ENCODE data around the gene CMAS.
A peak's percentile ranks its signal among the peaks of the same experiment; 100 is the strongest.
"Not testable (repeated sequence)": the region's sequence is repeated elsewhere in the genome, so short reads cannot be mapped to it uniquely, and the experiment has no call there.

Gene CMAS

DNA sequence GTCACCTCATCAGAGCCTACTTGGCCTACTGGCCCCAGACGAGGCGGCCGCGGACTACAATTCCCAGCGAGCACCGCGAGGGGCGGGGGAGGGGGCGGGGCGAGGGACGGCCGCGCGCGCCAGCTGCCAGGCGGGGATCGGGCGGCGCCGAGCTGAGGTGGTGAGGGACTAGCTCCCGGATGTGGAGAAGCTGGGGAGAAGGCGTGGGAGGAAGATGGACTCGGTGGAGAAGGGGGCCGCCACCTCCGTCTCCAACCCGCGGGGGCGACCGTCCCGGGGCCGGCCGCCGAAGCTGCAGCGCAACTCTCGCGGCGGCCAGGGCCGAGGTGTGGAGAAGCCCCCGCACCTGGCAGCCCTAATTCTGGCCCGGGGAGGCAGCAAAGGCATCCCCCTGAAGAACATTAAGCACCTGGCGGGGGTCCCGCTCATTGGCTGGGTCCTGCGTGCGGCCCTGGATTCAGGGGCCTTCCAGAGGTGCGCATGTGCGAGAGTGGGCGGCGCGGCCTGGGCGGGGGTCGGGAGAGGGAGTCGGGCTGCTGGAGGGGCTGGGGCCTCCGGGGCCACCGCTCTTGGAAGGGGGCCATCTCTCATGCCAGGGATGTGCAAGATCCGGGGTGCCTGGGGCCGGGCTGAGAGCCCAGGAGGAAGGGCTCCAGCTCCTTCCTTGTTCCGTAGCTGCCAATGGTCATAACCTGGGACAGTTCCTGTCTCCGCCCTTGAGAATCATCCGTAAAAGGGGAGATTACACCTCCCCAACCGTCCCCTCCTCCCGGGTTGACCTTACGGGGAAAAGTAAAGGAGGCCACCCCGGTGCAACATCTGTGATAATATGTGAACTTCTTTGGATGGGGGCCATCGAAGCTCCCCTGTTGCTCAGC, at the start of gene CMAS:
CMAS (plus strand) TSS at position 129 of the 878 bp plus-strand sequence; CDS start at position 215, 86 bp downstream.
- DNase-seq (ENCODE audit: low read depth): peak; percentile 71

DNA sequence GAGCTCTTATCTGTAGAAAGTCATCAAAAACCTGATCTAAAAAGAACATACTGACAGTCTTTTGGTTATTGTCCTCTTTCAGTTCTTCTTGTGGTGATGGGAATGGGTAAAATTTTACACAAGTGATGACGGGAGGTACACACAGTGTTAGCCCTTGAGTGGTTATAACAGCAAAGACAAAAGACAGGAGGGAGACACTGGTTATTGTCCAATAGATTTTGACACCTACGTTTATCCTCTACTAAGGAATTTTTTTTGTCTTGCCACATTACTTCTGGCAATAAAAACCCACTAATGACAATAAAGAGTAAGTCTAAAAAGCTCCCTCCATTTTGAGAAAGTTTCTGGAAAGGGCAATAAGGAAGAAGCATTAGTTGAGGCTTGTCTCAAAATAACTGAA, 47.7 kb upstream of the CMAS start:
- no peak for DNase-seq (ENCODE audit: low read depth)

DNA sequence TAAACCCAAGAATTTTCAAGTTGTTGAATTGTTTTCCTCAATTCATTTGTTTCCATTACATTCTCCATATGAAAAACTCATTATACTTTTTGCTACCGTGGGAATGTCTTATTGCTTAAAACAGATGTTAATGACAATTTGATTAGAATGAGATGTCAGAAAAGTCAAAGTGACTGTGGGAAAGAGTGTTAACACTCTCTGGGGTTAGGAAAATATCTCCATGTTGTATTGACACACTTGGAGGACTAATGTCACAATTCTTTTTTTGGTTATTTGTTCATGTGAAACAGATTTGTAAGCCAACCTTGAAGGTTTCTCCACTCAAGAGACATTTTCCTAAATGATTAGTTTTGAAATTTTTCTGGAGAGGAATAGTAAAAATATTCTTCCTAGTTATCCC, 47.2 kb upstream of the CMAS start:
- no peak for DNase-seq (ENCODE audit: low read depth)

DNA sequence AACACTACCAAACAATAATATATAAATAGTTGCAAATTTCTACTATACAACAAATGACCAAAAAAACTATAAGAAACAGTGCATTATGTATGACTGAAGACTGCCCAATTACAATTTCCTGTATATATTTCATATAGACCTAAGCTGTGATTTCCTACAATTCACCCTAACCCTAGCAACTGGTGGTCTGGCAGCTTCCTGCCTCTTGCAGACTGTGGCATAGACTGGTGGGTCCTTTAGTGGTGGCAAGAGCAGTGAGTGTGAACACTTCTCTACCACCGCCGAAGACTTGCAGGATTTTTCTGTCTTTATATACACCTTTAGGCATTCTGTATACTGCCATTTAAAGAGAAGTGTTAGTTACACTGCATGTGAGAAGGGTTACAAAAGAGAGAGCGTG, 43.6 kb upstream of the CMAS start:
- no peak for DNase-seq (ENCODE audit: low read depth)

DNA sequence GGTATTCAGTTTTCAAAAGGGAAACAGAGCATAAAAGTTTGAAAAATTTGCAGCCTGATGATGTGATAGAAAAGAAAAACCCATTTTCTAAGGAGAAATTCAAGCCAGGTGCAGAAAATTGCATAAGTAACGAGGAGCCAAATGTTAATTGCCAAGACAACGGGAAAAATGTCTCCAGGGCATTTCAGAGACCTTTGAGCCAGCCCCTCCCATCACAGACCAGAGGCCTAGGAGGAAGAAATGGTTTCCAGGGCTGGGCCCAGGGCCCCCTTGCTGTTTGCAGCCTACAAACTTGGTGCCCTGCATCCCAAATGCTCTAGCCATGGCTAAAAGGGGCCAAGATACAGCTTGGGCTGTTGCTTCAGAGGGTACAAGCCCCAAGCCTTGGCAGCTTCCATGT, 38.2 kb upstream of the CMAS start:
- DNase-seq (ENCODE audit: low read depth): not testable (repeated sequence)

DNA sequence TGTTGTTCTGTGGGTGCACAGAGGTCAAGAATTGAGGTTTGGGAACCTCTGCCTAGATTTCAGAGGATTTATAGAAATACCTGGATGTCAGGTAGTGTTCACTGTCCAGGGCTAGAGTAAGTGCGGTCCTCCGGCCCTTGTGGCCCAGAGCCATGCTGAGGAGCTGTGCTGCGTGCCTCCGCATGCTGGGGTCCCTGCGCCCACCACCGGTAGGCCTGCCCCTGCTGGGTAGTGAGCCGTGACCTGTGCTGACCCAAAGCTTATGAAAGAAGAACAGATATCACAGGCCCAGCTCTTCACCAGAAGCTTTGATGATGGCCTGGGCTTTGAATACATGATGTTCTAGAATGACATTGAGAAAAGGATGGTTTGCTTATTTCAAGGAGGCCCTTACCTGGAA, 37.8 kb upstream of the CMAS start:
- no peak for DNase-seq (ENCODE audit: low read depth)

DNA sequence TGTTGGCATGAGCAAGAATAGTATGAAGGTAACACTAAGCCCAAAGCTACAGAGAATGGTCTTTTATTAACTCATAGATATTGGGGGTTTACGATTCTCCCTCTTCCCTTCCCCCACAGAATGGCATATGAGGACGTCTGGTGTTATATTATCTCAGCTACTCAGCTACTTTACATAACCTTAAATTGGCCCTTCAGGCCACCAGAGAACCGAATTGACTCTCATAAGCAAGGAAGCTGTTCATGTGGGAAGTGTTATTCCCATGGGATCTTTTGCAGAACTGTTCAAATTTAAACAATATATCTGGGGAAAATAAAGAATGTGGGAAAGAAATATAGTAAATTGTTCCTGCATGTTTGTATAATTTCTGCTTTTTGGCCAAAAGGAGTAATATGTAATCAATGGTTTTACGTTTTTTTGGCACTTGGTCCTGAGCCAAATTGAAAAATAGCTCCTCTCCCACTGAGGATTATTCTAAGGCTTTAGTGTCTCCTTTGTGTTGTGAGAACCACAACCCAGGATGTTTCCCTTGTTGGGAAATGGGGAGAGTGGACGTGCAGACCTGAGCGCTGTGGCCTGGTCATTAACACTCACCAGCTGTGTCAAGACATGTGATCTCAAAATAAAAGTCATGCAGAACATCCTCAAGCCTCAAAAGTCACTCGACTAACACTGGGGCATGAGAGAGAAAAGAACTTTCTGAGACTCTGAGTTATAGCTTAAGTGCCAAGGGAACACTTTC, 31.8 kb upstream of the CMAS start:
- no peak for DNase-seq (ENCODE audit: low read depth)

DNA sequence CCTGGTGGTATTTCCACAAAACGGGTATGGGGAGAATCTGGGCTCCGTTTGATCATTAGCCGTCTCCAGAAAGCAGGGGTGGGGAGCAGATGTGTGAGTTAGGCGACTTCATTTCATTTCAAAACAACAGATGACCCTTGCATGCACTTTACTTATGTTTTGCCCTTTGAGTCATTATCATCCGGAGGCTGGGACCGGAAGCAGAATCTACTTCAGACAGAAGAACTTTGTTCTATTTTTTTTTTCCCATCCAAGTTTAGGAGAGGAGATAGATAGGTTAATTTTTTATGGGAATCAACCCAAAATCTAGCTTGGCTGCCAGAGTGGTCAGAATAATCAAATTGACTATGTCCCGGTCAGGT, 31.3 kb upstream of the CMAS start:
- no peak for DNase-seq (ENCODE audit: low read depth)

DNA sequence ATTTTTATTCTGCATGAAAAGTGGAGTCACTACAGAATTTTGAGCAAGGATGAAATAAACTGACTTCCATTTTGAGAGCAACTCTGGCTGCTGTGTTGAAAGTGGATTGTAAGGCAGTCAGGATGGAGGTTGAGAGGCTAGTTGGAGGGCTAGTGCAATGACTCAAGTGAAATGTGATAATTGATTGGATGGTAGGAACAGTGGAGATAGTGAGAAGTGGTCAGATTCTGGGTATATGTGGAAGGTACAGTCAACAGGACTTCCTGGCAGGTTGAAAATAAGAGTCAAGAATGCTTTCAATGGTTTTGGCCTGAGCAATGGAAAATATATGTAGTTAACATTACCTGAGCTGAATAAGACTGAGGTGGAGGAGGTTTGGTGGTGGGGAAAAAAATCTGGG, 29.0 kb upstream of the CMAS start:
- DNase-seq (ENCODE audit: low read depth): no peak

DNA sequence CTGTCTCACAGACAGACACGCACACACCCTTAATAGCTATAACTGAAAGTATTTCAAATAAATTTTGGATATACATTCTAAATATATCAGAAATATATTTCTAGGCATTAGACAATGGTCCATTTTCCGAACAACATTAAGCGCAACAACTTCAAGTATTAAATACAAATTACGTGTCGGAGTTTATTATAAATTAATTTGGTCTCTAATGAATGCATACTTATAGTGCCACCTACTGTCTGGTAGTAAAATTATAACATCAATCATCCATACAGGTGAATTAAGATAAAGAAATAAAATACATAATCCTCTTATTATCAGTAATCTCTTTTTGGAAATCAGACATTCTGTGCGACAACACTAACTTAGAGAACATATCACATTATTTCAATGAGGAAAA, 27.2 kb upstream of the CMAS start:
- no peak for DNase-seq (ENCODE audit: low read depth)

DNA sequence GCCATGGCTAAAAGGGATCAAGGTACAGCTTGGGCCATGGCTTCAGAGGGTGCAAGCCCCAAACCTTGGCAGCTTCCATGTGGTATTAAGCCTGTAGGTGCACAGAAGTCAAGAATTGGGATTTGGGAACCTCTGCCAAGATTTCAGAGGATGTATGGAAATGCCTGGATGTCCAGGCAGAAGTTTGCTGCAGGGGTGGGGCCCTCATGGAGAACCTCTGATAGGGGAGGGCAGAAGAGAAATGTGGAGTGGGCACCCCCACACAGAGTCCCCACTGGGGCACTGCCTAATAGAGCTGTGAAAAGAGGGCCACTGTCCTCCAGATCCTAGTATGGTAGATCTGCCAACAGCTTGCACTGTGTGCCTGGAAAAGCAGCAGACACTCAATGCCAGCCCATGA, 22.5 kb upstream of the CMAS start:
- not testable (repeated sequence) for DNase-seq (ENCODE audit: low read depth)

DNA sequence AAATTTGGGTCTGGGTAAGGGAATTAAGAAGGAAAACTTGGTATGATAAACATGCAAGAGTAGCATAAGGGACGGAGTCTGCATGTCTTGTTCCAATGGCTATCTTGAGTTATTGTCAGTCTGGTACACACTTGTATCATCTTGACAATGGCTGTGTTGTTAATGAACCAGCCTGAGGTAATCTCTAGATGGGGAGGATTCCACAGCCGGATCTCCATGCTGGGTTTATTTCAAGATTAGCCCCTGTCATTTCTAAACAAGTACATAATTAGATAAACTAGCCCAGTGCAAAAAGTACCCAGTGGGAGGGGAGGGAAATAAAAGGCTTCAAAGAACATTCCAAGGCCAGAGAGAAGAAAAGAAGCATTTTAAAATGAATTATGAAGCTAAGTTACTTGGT, 16.5 kb upstream of the CMAS start:
- DNase-seq (ENCODE audit: low read depth): no peak

DNA sequence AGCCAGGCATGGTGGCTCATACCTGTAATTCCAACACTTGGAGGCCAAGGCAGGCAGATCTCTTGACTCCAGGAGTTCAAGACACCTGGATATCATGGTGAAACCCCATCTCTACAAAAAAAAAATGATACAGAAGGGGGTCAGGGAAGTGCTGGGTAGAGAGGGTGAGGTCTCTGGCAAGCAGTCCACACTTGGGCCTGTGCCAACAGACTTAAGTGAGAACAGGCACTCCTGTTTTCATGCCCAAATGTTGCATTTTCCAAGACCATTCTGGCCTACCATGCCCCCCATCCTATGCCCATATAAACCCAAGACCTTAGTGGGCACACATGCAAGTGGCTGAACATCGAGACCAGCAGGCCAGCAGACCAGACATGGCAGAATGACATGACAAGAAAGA, 16.0 kb upstream of the CMAS start:
- DNase-seq (ENCODE audit: low read depth): no peak

DNA sequence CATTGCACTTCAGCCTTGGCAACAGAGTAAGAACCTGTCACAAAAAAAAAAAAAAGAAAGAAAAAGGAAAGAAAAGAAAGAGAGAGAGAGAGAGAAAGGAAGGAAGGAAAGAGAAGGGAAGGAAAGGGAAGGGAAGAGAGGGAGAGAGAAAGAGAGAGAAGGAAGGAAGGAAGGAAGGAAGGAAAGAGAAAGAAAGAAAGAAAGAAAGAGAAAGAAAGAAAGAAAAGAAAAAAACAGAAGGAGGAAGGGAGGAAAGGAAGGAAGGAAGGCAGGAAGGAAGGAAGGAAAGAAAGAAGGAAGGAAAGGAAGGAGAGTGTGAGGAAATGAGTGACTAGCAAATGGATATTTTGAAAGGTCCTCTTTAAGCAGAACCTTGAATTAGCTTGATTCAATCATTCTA, 13.3 kb upstream of the CMAS start:
- DNase-seq (ENCODE audit: low read depth): no peak

DNA sequence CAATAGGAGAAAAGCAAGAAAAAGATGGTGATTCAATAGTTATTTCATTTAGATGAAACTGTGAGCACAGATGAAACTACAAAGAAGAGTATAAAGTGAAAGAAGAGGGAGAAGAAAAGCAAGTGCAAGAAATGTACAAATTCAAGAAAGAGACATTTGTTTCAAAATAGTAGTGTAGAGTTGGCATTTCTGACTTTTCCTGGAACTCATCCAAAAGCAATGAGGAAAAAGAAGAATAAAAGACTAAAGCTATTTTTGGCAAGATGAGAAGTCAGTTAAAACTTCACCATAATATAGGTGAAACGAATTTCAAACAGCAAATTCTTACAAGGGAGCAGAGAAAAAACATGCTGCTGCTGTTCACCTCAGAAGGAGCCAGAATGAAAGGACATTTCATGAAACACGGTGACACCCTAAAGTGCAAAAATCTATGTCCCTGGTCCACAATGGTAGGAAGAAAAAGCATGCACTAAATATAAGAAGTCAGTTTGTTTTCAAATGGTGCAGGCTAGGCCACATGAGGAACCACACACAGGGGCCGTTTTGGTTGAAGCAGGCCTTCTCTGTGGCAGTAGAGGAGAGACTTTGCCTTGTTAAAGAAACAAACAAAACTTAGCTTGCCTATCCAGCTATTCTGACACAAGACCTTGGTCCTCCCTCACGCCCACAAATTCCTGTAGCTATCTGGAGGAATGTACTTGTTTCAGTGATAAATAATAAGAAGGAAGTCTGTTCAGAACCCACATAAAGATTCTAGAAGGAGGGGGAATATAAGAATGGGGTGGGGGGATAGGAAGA, 11.1 kb upstream of the CMAS start:
- DNase-seq (ENCODE audit: low read depth): no peak

DNA sequence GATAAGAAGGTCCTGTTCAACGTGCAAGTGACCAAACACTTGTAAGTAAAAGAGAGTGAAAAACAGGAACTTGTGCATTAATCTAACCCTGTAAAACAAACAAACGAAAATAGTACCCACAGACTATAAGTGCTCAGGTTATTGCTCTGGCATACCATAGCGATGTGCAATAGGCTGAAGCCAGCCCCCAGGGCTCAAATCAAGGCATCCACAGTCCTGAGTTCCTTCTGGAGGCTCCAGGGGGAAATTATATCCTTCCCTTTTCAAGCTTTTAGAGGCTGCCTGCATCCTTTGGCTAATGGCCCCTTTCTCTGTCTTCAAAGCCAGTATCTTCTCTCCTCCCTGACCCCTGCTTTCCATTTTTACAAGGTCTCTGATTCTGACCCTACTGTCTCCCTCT, 8.1 kb upstream of the CMAS start:
- no peak for DNase-seq (ENCODE audit: low read depth)

DNA sequence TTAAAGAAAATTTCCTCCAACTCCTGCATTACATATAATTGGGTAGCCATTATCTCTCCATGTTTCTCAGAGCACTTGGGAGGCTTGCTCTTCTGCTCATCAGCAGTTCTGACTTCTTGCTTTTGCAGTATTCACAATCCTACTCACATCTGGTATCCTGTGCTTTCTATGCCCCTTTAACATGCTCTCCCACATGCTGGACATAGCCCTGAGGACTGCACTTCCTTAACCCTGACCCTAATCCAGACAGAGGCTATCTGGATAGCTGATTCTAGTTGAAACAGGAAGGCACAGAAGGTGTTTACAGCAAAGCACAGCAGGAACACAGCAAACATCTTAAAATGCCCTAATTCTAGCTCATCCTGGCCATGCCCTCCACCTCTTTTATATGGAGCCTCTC, 7.3 kb upstream of the CMAS start:
- no peak for DNase-seq (ENCODE audit: low read depth)

DNA sequence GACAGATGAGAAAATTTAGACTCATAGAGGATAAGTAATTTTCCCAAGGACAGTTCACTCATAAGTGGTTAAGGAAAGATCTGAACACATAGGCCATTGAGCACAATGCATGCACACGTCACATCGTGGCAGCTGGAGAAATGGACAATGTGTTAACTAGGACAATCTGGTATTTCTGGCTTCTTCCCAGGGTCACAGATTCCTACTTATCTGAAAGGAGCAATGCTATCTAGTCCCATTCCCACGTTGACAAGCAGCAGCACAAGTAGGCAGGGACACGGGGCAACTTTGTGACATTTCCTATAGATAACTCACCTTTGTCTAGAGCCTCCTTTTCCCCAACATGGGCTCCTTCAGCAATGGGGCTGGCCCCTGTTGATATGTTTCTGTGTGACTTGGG, 6.7 kb upstream of the CMAS start:
- no peak for DNase-seq (ENCODE audit: low read depth)

DNA sequence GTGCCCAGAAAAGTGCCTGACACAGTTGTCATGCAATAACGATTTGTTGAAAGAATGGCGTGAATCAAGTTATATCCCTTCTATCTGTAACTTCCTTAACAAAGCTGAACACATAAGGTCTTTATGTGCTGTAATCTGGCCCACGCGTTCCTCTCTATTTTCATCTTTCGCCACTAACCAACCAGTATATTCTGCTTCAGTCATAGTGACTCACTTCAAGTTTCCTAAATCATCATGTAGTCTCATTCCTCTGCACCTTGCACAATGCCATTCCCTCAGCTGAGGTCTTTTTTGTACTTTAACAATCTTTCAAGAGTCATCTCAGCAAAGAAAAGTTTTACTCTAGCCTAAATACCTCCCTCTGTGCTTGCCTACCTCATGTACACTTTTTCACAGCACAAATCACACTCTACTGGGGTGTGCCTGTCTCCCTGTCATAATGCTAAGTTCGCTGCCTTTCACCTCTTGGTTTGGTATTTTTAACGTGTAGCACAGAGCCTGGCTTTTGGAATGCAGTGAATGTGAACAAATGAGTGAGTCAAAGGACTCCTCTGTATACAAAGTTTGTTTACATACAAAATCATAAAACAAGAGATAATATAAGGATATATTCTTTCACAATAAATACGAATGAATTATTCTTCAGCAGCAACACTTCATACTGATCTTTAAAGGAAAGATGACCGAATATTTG, 2.9 kb upstream of the CMAS start:
- DNase-seq (ENCODE audit: low read depth): no peak

DNA sequence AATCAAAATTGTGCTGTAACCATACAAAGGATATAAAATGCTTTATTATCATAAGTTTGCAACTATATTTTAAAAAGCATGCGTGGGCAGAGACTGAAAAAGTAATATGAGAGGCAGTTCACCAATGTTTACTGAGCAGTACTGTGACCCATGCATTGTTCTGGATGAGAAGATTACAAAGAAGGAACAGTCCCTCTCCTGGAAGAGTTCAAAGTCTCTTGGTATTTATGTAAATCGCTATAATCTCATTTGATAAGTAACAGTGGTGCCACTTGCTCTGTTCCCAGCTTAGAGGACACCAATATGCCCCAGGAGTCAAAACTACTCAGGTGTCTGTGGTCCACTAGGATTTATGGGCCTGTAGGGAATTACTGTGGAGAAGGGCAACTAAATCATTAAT, 2.1 kb upstream of the CMAS start:
- DNase-seq (ENCODE audit: low read depth): no peak

DNA sequence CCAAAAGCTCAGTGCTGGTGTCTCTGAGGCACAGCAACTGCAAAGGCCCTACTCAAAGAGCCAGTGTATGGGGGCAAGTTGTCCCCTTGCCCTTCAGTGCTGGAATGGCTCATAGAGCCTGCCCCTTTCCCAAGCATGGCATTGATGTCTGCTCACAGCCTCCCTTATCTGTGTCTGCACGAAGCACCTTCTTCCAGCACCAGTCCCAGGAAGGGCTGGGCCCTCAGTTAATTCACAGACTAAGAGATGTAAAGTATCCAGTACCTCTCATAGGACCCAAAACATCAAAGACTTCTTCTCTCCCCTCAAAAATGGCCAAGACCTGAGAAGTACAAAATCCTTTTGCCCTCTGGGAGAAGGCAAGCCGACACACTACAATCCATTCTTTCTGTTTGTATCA, 1.6 kb upstream of the CMAS start:
- no peak for DNase-seq (ENCODE audit: low read depth)

DNA sequence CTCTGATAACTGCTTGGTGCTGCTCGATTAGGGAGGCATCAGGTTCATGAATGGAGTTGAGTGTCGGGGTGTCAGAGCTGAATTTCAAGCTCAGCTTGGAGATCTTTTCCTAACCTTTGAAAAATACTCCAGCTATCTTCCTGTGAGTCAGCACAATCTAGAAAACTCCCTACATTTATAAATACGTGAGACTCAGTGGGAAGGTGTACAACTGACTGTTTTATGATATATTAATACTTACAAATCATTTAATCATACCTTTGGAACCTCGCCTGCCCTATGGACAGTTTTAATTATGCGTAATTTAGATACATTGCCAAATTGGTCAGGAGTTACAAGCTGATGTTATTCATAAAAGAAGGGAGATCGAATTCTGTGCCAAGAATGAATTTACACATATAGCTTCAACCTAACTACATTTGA, 961 bp downstream of the CMAS start:
- DNase-seq (ENCODE audit: low read depth): no peak

Measured in stimulated activated CD8-positive, alpha-beta memory T cell treated with anti-CD3 and anti-CD28 coated beads, Interleukin-15, amount 100 ng/mL, for 24 hours (primary cell).